ENCODE data around the gene RABGGTB. TPM values are rescaled to one million over a fixed set of nuclear protein-coding genes. Genes with fewer than 3 reads are reported as not detected.
"Not testable (repeated sequence)": the region's sequence is repeated elsewhere in the genome, so short reads cannot be mapped to it uniquely, and the experiment has no call there.

RABGGTB gene
- total and polyA plus RNA-seq, 9 of the 15 experiments (the other 6 are each of a cell fraction or from before 2014, with no cell fraction given), result 148 to 354 (median 206) TPM

DNA sequence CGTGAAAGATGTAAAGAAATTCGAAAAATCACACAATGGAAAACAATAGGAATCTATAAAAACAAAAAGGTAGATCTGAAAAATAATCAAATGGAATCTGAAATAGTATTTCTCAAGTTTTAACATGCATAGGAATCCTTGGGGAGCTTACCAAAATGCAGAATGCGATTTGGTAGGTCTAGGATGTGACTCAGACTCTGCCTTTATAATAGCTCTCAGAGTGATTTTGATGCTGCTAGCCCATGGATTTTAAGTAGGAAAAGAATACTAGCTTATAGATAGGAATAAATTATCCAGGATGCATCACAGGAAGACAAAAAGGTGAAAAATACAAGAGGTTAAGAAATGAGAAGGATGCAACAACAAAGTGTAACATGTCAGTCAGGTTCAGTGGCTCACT, 14.1 kb upstream of the RABGGTB start:
- intact Hi-C loops (cut with micrococcal nuclease) (no loop called here), in situ Hi-C loops (cut with MboI) (no loop called here)
- H2AFZ ChIP-seq (ENCODE audit: low read depth, low read length), result no peak overlapping the region
- no peaks in the 10 kb centered on the region for H3K36me3 ChIP-seq (ENCODE audit: control insufficient read depth, insufficient read depth, low read length)
- no peaks in the 10 kb centered on the region for H4K20me1 ChIP-seq (replicated peaks; ENCODE audit: control insufficient read depth, insufficient read depth, low read length)
- no peaks in the 10 kb centered on the region; a peak in 2 of 5 replicates for H3K4me1 ChIP-seq (replicated peaks in 1 of 2; ENCODE audit: control insufficient read depth in 2 of 2, insufficient read depth in 2 of 2, low read length in 2 of 2)
- TF ChIP-seq ZNF586 (CRISPR knock-in tag; conservative IDR thresholded peaks at IDR 0.05) (no peak), ZNF695 (CRISPR knock-in tag; IDR thresholded peaks at IDR 0.05) (no peak), HDGF (IDR thresholded peaks at IDR 0.05) (no peak), ZFP1 (CRISPR knock-in tag; IDR thresholded peaks at IDR 0.05) (no peak), ZNF143 (CRISPR knock-in tag; IDR thresholded peaks at IDR 0.05) (no peak), BHLHE40 (IDR thresholded peaks at IDR 0.05; ENCODE audit: low read length) (no peak), ZNF445 (CRISPR knock-in tag; IDR thresholded peaks at IDR 0.05; ENCODE audit: low read depth) (no peak), BACH1 (tag; IDR thresholded peaks at IDR 0.05) (no peak), PHTF2 (CRISPR knock-in tag; IDR thresholded peaks at IDR 0.05) (no peak), ZNF584 (CRISPR knock-in tag; IDR thresholded peaks at IDR 0.05; ENCODE audit: low read depth) (no peak), TCF7L2 (IDR thresholded peaks at IDR 0.05; ENCODE audit: low read depth, low read length) (no peak), SRF (CRISPR knock-in tag; IDR thresholded peaks at IDR 0.05) (no peak), NONO (IDR thresholded peaks at IDR 0.05; ENCODE audit: low read depth in 2 of 2, low read length in 1 of 2) (no peak)
- TF ChIP-seq, protein P1, sequence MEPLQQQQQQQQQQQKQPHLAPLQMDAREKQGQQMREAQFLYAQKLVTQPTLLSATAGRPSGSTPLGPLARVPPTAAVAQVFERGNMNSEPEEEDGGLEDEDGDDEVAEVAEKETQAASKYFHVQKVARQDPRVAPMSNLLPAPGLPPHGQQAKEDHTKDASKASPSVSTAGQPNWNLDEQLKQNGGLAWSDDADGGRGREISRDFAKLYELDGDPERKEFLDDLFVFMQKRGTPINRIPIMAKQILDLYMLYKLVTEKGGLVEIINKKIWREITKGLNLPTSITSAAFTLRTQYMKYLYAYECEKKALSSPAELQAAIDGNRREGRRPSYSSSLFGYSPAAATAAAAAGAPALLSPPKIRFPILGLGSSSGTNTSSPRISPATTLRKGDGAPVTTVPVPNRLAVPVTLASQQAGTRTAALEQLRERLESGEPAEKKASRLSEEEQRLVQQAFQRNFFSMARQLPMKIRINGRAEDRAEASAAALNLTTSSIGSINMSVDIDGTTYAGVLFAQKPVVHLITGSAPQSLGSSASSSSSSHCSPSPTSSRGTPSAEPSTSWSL (CRISPR knock-in tag; IDR thresholded peaks at IDR 0.05; ENCODE audit: borderline replicate concordance), result no peak
- TF ChIP-seq, protein P2, sequence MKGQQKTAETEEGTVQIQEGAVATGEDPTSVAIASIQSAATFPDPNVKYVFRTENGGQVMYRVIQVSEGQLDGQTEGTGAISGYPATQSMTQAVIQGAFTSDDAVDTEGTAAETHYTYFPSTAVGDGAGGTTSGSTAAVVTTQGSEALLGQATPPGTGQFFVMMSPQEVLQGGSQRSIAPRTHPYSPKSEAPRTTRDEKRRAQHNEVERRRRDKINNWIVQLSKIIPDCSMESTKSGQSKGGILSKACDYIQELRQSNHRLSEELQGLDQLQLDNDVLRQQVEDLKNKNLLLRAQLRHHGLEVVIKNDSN (CRISPR knock-in tag; IDR thresholded peaks at IDR 0.05), result no peak
- FAIRE-seq, result no peak
- no peak for DNase-seq (ENCODE audit: extremely low read depth in 1 of 4, low spot score in 3 of 4)
- no peak overlapping the region for H3K4me3 ChIP-seq
- H3K9me1 ChIP-seq (ENCODE audit: control insufficient read depth, insufficient read depth, low read length), result no peaks in the 10 kb centered on the region
- H3K9me3 ChIP-seq (replicated peaks; ENCODE audit: control insufficient read depth, insufficient read depth, low read depth, low read length), result no peaks in the 10 kb centered on the region; the same call in 1 of the 2 replicates
- ChIA-PET POLR2A (interaction anchor here (1.7 kb wide), 1 partner anchor 13 kb away, joined by 3 read pairs; no protein-coding TSS in a partner anchor), CTCF (ENCODE audit: low intra/inter-chr PET ratio) (no interaction called here)
- no peak overlapping the region for H3K9ac ChIP-seq (ENCODE audit: insufficient read depth in 1 of 2, low read depth in 2 of 2, low read length in 2 of 2)
- WGBS (ENCODE audit: insufficient coverage, low coverage, missing lambda C conversion rate), result 21% methylated on average over 3 of the region's 3 CpGs
- BruUV-seq (replicated peaks), result no TSS peak
- no peak overlapping the region for H3K4me2 ChIP-seq (ENCODE audit: insufficient read depth, low read length)
- no peak for ATAC-seq
- no peaks in the 10 kb centered on the region for H3K79me2 ChIP-seq (ENCODE audit: control insufficient read depth, insufficient read depth, low read length)
- no peaks in the 10 kb centered on the region for H3K27me3 ChIP-seq (ENCODE audit: control insufficient read depth in 2 of 2, insufficient read depth in 2 of 2, low read length in 2 of 2)
- no peak overlapping the region for H3K27ac ChIP-seq (ENCODE audit: extremely low read depth, low read depth, low read length)

DNA sequence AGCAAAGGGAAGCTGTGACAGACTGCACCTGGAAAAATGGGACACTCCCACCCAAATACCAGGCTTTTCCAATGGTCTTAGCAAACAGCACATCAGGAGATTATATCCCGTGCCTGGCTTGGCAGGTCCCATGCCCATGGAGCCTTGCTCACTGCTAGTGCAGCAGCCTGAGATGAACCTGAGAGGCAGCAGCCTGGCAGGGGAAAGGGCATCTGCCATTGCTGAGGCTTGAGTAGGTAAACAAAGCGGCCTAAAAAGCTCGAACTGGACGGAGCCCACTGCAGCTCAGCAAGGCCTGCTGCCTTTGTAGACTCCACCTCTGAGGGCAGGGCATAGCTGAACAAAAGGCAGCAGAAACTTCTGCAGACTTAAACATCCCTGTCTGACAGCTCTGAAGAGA, 8.2 kb upstream of the RABGGTB start:
- H3K27ac ChIP-seq (ENCODE audit: extremely low read depth, low read depth, low read length); H3K9me1 ChIP-seq (ENCODE audit: control insufficient read depth, insufficient read depth, low read length); H4K20me1 ChIP-seq (replicated peaks; ENCODE audit: control insufficient read depth, insufficient read depth, low read length); BruUV-seq (replicated peaks); H2AFZ ChIP-seq (ENCODE audit: low read depth, low read length); H3K36me3 ChIP-seq (ENCODE audit: control insufficient read depth, insufficient read depth, low read length); intact Hi-C loops (cut with micrococcal nuclease); H3K9me3 ChIP-seq (replicated peaks; ENCODE audit: control insufficient read depth, insufficient read depth, low read depth, low read length); FAIRE-seq; H3K4me3 ChIP-seq; CTCF ChIA-PET (ENCODE audit: low intra/inter-chr PET ratio); ATAC-seq; H3K4me1 ChIP-seq (replicated peaks in 1 of 2; ENCODE audit: control insufficient read depth in 2 of 2, insufficient read depth in 2 of 2, low read length in 2 of 2); in situ Hi-C loops (cut with MboI); H3K79me2 ChIP-seq (ENCODE audit: control insufficient read depth, insufficient read depth, low read length); H3K9ac ChIP-seq (ENCODE audit: insufficient read depth in 1 of 2, low read depth in 2 of 2, low read length in 2 of 2); DNase-seq (ENCODE audit: extremely low read depth in 1 of 4, low spot score in 3 of 4); H3K4me2 ChIP-seq (ENCODE audit: insufficient read depth, low read length); H3K27me3 ChIP-seq (ENCODE audit: control insufficient read depth in 2 of 2, insufficient read depth in 2 of 2, low read length in 2 of 2): not testable (repeated sequence)
- WGBS (ENCODE audit: insufficient coverage, low coverage, missing lambda C conversion rate), result 61% methylated on average over 4 of the region's 4 CpGs
- POLR2A ChIA-PET, result interaction anchor here (0.6 to 2.2 kb wide), 2 partner anchors 10 kb away, joined by 3 to 8 read pairs; no protein-coding TSS in a partner anchor

Measured in K562 (cell line).